ENCODE data around the gene PTMS.

Gene PTMS

GRCh38 chr12:6768990-6769389 is 2.8 kb downstream of the PTMS start:
- no peak overlapping the region for H3K4me3 ChIP-seq (ENCODE audit: low read depth, low read length)
- DNase-seq (ENCODE audit: low read depth) = no peak
- TF ChIP-seq, protein P1, sequence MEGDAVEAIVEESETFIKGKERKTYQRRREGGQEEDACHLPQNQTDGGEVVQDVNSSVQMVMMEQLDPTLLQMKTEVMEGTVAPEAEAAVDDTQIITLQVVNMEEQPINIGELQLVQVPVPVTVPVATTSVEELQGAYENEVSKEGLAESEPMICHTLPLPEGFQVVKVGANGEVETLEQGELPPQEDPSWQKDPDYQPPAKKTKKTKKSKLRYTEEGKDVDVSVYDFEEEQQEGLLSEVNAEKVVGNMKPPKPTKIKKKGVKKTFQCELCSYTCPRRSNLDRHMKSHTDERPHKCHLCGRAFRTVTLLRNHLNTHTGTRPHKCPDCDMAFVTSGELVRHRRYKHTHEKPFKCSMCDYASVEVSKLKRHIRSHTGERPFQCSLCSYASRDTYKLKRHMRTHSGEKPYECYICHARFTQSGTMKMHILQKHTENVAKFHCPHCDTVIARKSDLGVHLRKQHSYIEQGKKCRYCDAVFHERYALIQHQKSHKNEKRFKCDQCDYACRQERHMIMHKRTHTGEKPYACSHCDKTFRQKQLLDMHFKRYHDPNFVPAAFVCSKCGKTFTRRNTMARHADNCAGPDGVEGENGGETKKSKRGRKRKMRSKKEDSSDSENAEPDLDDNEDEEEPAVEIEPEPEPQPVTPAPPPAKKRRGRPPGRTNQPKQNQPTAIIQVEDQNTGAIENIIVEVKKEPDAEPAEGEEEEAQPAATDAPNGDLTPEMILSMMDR (IDR thresholded peaks at IDR 0.05; ENCODE audit: low read depth, low read length, missing control alignments) = no peak

DNA sequence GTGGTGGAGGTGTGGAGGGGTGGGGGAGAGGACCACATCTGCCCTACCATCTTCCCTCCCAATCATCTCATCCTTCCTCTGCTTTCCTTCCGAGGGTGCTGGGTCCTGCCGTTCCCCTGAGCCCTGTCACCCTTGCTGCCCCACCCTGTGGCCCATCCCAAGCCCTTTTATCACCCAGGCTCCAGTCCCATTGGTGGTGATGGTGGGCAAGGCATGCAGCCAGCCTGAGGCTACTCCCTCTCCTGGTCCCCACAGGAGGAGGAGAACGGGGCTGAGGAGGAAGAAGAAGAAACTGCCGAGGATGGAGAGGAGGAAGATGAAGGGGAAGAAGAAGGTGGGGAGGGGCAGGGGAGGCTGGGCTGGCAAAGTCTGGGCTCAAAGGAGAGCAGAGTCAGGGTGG is 3.5 kb downstream of the PTMS start:
- TF ChIP-seq, protein P1 (IDR thresholded peaks at IDR 0.05; ENCODE audit: low read depth, low read length, missing control alignments) = no peak
- no peak for DNase-seq (ENCODE audit: low read depth)
- H3K4me3 ChIP-seq (ENCODE audit: low read depth, low read length) = no peak overlapping the region

GRCh38 chr12:6770094-6770493 is 3.9 kb downstream of the PTMS start:
- H3K4me3 ChIP-seq (ENCODE audit: low read depth, low read length) = no peak overlapping the region
- no peak for DNase-seq (ENCODE audit: low read depth)
- TF ChIP-seq, protein P1 (IDR thresholded peaks at IDR 0.05; ENCODE audit: low read depth, low read length, missing control alignments) = no peak

- DNase-seq (ENCODE audit: low read depth) = no peak
- TF ChIP-seq, protein P1 (IDR thresholded peaks at IDR 0.05; ENCODE audit: low read depth, low read length, missing control alignments) = no peak
- H3K4me3 ChIP-seq (ENCODE audit: low read depth, low read length) = no peak overlapping the region
Measured at GRCh38 chr12:6770600-6770999, 4.4 kb downstream of the PTMS start.

GRCh38 chr12:6771091-6771495 is 4.9 kb downstream of the PTMS start:
- no peak for DNase-seq (ENCODE audit: low read depth)
- TF ChIP-seq, protein P1 (IDR thresholded peaks at IDR 0.05; ENCODE audit: low read depth, low read length, missing control alignments) = no peak

DNA sequence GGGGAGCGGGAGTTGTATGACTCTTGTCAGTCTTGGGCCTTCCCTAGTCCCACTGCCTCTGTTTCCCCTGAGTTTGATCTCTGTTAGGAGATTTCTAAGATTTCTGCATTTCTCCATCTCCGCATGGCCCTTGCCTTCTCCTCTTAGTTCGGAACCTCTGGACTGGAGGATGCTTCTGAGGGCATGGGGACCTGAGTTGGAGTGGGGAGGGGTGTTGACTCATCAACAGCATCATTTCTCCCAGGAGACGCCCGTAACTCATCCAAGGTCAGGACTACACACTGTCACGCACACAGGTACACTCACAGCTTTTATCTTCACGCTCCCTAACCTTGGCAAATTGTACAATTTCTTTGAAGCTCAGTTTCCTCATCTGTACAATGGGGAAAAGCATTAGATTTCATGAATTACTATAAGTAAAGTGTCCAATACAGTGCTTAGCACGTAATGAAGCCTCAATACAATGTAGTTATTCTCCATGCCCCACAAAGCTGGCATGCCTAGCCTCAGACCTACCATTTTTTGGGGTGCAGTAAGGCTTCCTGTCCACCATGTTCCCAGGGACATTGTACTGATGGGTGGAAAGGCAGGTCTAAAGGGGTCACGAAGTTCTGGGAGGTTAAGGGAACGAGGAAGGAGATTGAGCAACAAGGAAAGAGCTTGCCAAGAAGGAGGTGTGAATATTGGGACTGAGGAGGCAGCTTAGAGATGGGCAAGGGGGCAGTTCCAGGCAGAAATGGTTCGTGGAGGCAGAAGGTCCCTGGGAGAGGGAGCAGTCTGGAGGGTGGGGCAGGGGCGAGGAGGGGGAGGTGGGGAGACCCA is 5.6 kb downstream of the PTMS start:
- no peak overlapping the region for H3K4me3 ChIP-seq (ENCODE audit: low read depth, low read length)
- DNase-seq (ENCODE audit: low read depth) = no peak
- TF ChIP-seq, protein P1 (IDR thresholded peaks at IDR 0.05; ENCODE audit: low read depth, low read length, missing control alignments) = no peak

More at GRCh38 chr12:6771091-6771495, 4.9 kb downstream of the PTMS start:
- no peak overlapping the region for H3K4me3 ChIP-seq (ENCODE audit: low read depth, low read length)

- TF ChIP-seq, protein P1 (IDR thresholded peaks at IDR 0.05; ENCODE audit: low read depth, low read length, missing control alignments) = no peak
- H3K4me3 ChIP-seq (ENCODE audit: low read depth, low read length) = no peak within 1 kb of the TSS
- no peak for DNase-seq (ENCODE audit: low read depth)
Measured at GRCh38 chr12:6772331-6772695, 6.2 kb downstream of the PTMS start, which contains the start of gene LAG3. TSS of gene LAG3 (plus strand) at chr12:6772520. CDS start at chr12:6772853, 333 bp downstream.
